GM23338 (cell line): Measurements from ENCODE around the gene SLC4A9. TPM values are rescaled to one million over a fixed set of nuclear protein-coding genes. Genes with fewer than 3 reads are reported as not detected.

ENCODE experiments used
- ATAC-seq: fragments of 200-7000 bp; cut with Tn5 transposase; 3 replicates; pipeline ENCODE4 v1.9.1; 2020
- DNase-seq: peaks from one replicate; pipeline ENCODE4 v3.0.0-alpha.2; 2015; ENCODE audit warnings: low spot score
- H2AFZ ChIP-seq: fragments of 200-600 bp; sonication (generic); 2 replicates; pipeline ENCODE4 v1.8.0; 2016; ENCODE audit warnings: antibody characterized with exemption, mild to moderate bottlenecking, moderate library complexity
- H3F3A ChIP-seq: fragments of 200-600 bp; sonication (generic); replicated peaks from 2 replicates; pipeline ENCODE4 v1.8.0; 2017; ENCODE audit warnings: antibody characterized with exemption, mixed run types, low read depth
- H3K27ac ChIP-seq: fragments of 200-600 bp; sonication (generic); 2 replicates; pipeline ENCODE4 v1.6.1; 2016; ENCODE audit warnings: low read depth
- H3K27me3 ChIP-seq: fragments of 200-600 bp; sonication (generic); 2 replicates; pipeline ENCODE4 v1.8.0; 2016; ENCODE audit warnings: mild to moderate bottlenecking, mixed run types, moderate library complexity; ENCODE audit not compliant: insufficient read depth
- H3K36me3 ChIP-seq: fragments of 200-600 bp; sonication (generic); 2 replicates; pipeline ENCODE4 v1.8.0; 2016; ENCODE audit warnings: mild to moderate bottlenecking; ENCODE audit not compliant: insufficient read depth
- H3K4me1 ChIP-seq: fragments of 200-600 bp; sonication (generic); 2 replicates; pipeline ENCODE4 v1.8.0; 2016; ENCODE audit warnings: mild to moderate bottlenecking, moderate library complexity; ENCODE audit not compliant: insufficient read depth
- H3K4me2 ChIP-seq: fragments of 200-600 bp; sonication (generic); 2 replicates; pipeline ENCODE4 v1.7.1; 2017; ENCODE audit warnings: mixed run types
- H3K4me3 ChIP-seq: fragments of 200-600 bp; sonication (generic); 2 replicates; pipeline ENCODE4 v1.6.1; 2016; ENCODE audit warnings: mixed run types
- H3K79me2 ChIP-seq: fragments of 200-600 bp; sonication (generic); replicated peaks from 2 replicates; pipeline ENCODE4 v1.8.0; 2017; ENCODE audit warnings: mild to moderate bottlenecking; ENCODE audit not compliant: insufficient read depth
- H3K9me2 ChIP-seq: fragments of 200-600 bp; sonication (generic); 2 replicates; pipeline ENCODE4 v1.8.0; 2017; ENCODE audit not compliant: insufficient read depth
- H4K20me1 ChIP-seq: fragments of 200-600 bp; sonication (generic); replicated peaks from 2 replicates; pipeline ENCODE4 v1.8.0; 2017; ENCODE audit warnings: mild to moderate bottlenecking; ENCODE audit not compliant: insufficient read depth
- H3K27ac Mint-ChIP-seq: 2 replicates; pipeline ENCODE4 v1.8.0; 2020; ENCODE audit warnings: inconsistent platforms, mild to moderate bottlenecking, moderate library complexity, mixed read lengths
- H3K27me3 Mint-ChIP-seq: 3 replicates; pipeline ENCODE4 v1.8.0; 2022; ENCODE audit warnings: low read depth, mild to moderate bottlenecking, moderate library complexity, mixed read lengths, inconsistent platforms; ENCODE audit not compliant: insufficient read depth, poor library complexity
- H3K36me3 Mint-ChIP-seq: 3 replicates; pipeline ENCODE4 v1.8.0; 2021; ENCODE audit warnings: low read depth, mild to moderate bottlenecking, inconsistent platforms, moderate library complexity, mixed read lengths
- H3K4me1 Mint-ChIP-seq: 3 replicates; pipeline ENCODE4 v1.8.0; 2020; ENCODE audit warnings: mild to moderate bottlenecking, inconsistent platforms, mixed read lengths
- H3K4me3 Mint-ChIP-seq: 3 replicates; pipeline ENCODE4 v1.8.0; 2021; ENCODE audit warnings: moderate library complexity, mild to moderate bottlenecking, inconsistent platforms, mixed read lengths
- H3K9me3 Mint-ChIP-seq: 3 replicates; pipeline ENCODE4 v1.8.0; 2020; ENCODE audit warnings: moderate library complexity, mild to moderate bottlenecking, inconsistent platforms, mixed read lengths
- CREB1 ChIP-seq: fragments of 250-450 bp; sonication (Bioruptor Pico); IDR thresholded peaks from 2 replicates; pipeline ENCODE4 v1.5.0; 2020; ENCODE audit warnings: low read depth, mild to moderate bottlenecking, moderate library complexity
- EZH2 ChIP-seq: fragments of 200-600 bp; sonication (generic); IDR thresholded peaks from one replicate; pipeline ENCODE4 v1.8.0; 2017; ENCODE audit warnings: antibody characterized with exemption, mild to moderate bottlenecking, low read depth; ENCODE audit not compliant: unreplicated experiment
- JUNB ChIP-seq: IDR thresholded peaks from one replicate; pipeline ENCODE4 v1.6.1; 2016; ENCODE audit warnings: antibody characterized with exemption; ENCODE audit not compliant: unreplicated experiment
- NANOG ChIP-seq: IDR thresholded peaks from 2 replicates; pipeline ENCODE4 v1.6.1; 2016; ENCODE audit warnings: antibody characterized with exemption, borderline replicate concordance
- POLR2AphosphoS5 ChIP-seq: IDR thresholded peaks from 2 replicates; pipeline ENCODE4 v1.6.1; 2016; ENCODE audit warnings: antibody characterized with exemption, low read depth
- ZNF114 ChIP-seq: fragments of 250-450 bp; sonication (Bioruptor Pico); IDR thresholded peaks from 2 replicates; pipeline ENCODE4 v1.5.0; 2020; ENCODE audit warnings: mild to moderate bottlenecking, moderate library complexity
- polyA plus RNA-seq: library from polyadenylated mRNA; unstranded; fragments of >200 nt; fragmentation: Nextera tagmentation; extraction: Ambion mirVana; gene quantifications from 2 replicates; pipeline ENCODE4 v1.2.1, GENCODE V29; 2016
- total RNA-seq: library from RNA; depleted of rRNA; stranded (reverse); fragments of >200 nt; shearing (Covaris generic); gene quantifications from 2 replicates; pipeline ENCODE4 v1.2.3, GENCODE V29; 2014
- TF ChIP-seq, protein P1 (sequence below): IDR thresholded peaks from one replicate; pipeline ENCODE4 v1.6.1; 2018; ENCODE audit warnings: antibody characterized with exemption; ENCODE audit not compliant: unreplicated experiment
- TF ChIP-seq, protein P2 (sequence below): IDR thresholded peaks from 2 replicates; pipeline ENCODE4 v1.6.1; 2016; ENCODE audit warnings: antibody characterized with exemption
- TF ChIP-seq, protein P3 (sequence below), 2 experiments: fragments of 200-600 bp in 1 of 2; sonication (generic) in 1 of 2; conservative IDR thresholded peaks; 2 replicates each; pipeline versions ENCODE4 v1.5.1 to v1.6.1; 2016 to 2017; ENCODE audit warnings: antibody characterized with exemption in 2 of 2, low read depth in 2 of 2, mild to moderate bottlenecking in 2 of 2, moderate library complexity in 1 of 2

Gene SLC4A9
- total and polyA plus RNA-seq, 2 experiments from 2014 or later: 0.08 TPM; not detected in 1

DNA sequence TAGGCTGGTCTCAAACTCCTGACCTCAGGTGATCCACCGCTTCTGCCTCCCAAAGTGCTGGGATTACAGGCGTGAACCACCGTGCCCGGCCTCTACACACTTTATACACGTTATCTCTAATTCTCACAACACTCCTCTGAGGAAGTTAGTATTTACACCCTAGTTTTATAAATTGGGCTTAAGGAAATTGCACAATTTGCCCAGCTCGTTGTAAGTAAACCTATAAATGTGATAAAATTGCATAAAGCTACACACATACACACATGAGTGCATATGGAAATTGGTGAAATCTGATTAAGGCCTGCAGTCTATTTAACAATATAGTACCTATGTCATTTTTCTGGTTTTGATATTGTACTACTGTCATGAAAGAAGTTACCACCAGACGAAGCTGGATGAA is 4.4 kb upstream of the SLC4A9 start:
- Mint-ChIP-seq H3K4me1 (peaks cover 8% of the 10 kb centered on the region), H3K9me3 (no peaks in the 10 kb centered on the region), H3K27ac (no peak overlapping the region), H3K27me3 (peaks cover 14% of the 10 kb centered on the region), H3K4me3 (no peak overlapping the region), H3K36me3 (no peaks in the 10 kb centered on the region)
- TF ChIP-seq POLR2AphosphoS5 (no peak), CREB1 (CRISPR knock-in tag) (no peak), ZNF114 (no peak), EZH2 (no peak), JUNB (no peak), NANOG (no peak)
- TF ChIP-seq, protein P1, sequence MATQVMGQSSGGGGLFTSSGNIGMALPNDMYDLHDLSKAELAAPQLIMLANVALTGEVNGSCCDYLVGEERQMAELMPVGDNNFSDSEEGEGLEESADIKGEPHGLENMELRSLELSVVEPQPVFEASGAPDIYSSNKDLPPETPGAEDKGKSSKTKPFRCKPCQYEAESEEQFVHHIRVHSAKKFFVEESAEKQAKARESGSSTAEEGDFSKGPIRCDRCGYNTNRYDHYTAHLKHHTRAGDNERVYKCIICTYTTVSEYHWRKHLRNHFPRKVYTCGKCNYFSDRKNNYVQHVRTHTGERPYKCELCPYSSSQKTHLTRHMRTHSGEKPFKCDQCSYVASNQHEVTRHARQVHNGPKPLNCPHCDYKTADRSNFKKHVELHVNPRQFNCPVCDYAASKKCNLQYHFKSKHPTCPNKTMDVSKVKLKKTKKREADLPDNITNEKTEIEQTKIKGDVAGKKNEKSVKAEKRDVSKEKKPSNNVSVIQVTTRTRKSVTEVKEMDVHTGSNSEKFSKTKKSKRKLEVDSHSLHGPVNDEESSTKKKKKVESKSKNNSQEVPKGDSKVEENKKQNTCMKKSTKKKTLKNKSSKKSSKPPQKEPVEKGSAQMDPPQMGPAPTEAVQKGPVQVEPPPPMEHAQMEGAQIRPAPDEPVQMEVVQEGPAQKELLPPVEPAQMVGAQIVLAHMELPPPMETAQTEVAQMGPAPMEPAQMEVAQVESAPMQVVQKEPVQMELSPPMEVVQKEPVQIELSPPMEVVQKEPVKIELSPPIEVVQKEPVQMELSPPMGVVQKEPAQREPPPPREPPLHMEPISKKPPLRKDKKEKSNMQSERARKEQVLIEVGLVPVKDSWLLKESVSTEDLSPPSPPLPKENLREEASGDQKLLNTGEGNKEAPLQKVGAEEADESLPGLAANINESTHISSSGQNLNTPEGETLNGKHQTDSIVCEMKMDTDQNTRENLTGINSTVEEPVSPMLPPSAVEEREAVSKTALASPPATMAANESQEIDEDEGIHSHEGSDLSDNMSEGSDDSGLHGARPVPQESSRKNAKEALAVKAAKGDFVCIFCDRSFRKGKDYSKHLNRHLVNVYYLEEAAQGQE: no peak
- TF ChIP-seq, protein P2, sequence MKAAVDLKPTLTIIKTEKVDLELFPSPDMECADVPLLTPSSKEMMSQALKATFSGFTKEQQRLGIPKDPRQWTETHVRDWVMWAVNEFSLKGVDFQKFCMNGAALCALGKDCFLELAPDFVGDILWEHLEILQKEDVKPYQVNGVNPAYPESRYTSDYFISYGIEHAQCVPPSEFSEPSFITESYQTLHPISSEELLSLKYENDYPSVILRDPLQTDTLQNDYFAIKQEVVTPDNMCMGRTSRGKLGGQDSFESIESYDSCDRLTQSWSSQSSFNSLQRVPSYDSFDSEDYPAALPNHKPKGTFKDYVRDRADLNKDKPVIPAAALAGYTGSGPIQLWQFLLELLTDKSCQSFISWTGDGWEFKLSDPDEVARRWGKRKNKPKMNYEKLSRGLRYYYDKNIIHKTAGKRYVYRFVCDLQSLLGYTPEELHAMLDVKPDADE: no peak
- TF ChIP-seq, protein P3, sequence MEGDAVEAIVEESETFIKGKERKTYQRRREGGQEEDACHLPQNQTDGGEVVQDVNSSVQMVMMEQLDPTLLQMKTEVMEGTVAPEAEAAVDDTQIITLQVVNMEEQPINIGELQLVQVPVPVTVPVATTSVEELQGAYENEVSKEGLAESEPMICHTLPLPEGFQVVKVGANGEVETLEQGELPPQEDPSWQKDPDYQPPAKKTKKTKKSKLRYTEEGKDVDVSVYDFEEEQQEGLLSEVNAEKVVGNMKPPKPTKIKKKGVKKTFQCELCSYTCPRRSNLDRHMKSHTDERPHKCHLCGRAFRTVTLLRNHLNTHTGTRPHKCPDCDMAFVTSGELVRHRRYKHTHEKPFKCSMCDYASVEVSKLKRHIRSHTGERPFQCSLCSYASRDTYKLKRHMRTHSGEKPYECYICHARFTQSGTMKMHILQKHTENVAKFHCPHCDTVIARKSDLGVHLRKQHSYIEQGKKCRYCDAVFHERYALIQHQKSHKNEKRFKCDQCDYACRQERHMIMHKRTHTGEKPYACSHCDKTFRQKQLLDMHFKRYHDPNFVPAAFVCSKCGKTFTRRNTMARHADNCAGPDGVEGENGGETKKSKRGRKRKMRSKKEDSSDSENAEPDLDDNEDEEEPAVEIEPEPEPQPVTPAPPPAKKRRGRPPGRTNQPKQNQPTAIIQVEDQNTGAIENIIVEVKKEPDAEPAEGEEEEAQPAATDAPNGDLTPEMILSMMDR (conservative IDR thresholded peaks at IDR 0.05; ENCODE audit: low read depth in 2 of 2): no peak
- ATAC-seq (no peak), DNase-seq (no peak)
- no peaks in the 10 kb centered on the region for H3K79me2 ChIP-seq
- H3K4me2 ChIP-seq: no peak overlapping the region
- H3K4me3 ChIP-seq: no peak overlapping the region
- H3K9me2 ChIP-seq: no peaks in the 10 kb centered on the region
- H3F3A ChIP-seq: no peaks in the 10 kb centered on the region
- H3K36me3 ChIP-seq: no peaks in the 10 kb centered on the region
- H2AFZ ChIP-seq: no peak overlapping the region
- 0 out of 2 replicates have a peak, but pooled peaks cover 4% of the 10 kb centered on the region for H3K4me1 ChIP-seq
- H4K20me1 ChIP-seq: no peaks in the 10 kb centered on the region
- H3K27me3 ChIP-seq: no peaks in the 10 kb centered on the region
- no peak overlapping the region for H3K27ac ChIP-seq
